Stimulated activated CD8-positive, alpha-beta memory T cell treated with anti-CD3 and anti-CD28 coated beads, Interleukin-4, amount 100 ng/mL, for 4 hours (primary cell): ENCODE data around the gene VSX2.

Source experiments
- DNase-seq, 2 donors: peaks; one replicate each; pipeline ENCODE4 v3.0.0-alpha.2; 2020; ENCODE audit warnings: low read depth in 2 of 2, low spot score in 1 of 2

VSX2 gene

DNA sequence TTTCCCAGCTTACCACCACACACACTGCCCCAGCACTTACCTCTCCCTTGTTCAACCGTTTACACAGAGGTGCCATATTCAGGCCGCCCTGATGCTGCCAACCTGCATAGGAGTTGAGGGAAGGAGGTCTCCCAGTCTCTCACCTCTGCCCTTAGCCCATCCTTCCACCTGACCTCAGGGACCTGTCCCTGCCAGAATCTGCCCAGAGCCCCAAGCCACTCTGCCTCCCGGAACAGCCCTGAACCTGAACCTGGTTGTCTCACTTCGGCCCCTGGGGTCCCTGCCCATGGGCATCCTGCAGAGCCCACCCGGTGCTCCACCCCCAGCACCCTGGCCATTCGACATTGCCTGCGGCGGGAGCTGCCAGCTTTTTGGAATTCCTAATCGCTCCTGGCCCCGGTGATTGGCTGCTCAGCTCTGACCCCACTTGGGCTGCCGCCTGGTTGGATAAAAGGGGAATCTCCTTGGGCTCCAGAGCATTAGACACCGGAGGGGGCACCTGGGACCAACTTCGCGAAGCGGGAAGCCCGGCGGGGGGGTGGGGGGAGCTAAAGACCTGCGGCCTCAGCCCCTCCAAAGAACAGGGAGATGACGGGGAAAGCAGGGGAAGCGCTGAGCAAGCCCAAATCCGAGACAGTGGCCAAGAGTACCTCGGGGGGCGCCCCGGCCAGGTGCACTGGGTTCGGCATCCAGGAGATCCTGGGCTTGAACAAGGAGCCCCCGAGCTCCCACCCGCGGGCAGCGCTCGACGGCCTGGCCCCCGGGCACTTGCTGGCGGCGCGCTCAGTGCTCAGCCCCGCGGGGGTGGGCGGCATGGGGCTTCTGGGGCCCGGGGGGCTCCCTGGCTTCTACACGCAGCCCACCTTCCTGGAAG is at the start of gene VSX2:
Gene VSX2 (plus strand): TSS at position 476 of the 874 bp plus-strand sequence. CDS start 113 bp downstream, at position 589.
- DNase-seq = no peak

DNA sequence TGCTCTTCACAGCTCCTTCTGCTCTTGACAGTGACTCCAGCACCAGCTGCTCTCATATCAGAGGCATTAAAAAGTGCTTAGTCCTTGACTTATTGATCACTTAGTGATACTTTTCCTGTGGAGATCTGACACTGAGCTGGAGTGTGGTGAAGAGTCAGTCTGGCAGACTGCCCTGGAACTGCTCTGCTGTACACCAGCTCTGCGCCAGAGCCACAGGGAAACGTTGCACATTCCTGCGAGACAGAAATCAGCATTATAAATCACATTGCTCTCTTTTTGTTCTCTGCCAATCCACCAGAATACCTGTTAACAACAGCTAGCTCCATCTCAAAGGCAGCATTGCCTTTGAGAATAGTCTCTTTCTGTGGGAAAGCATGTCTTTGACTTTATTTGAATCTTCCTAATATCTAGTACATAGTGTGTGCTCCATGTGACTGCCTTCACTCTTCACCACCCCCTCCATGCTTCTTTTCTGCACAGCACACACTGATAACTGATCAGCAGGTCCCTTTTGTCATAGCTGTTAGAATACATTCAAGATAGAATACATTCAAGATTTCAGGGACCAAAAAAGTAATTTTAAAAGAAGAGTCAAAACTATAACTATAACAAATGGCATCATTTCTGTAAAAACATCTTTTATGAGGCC is 48.2 kb upstream of the VSX2 start:
- DNase-seq = no peak

DNA sequence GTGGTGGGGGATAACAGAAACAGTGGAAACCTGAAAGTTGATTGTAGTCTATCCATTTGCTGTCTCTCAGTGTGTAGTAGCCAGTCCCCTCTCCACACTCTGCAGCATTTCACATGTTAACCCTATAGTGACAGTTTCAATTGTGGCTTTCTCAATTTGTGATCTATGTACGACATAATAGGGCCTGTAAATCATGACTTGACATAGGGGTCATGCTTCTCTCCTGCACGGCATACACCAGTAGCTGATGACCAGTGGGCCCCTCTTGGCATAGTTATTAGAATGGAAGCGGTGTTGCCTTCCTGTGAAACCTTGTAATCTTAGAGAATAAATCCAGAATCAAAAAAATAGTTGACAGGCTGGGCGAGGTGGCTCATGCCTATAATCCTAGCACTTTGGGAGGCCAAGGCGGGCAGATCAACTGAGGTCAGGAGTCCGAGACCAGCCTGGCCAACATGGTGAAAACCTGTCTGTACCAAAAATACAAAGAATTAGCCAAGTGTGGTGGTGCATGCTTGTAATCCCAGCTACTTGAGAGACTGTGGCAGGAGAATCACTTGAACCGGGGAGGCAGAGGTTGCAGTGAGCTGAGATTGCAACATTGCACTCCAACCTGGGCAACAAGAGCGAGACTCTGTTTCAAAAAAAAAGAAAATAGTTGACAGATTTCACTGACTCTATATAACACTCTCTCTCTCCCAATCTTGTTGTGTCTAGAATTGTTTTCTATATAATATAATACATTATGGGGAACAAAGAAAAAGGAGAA is 44.6 kb upstream of the VSX2 start:
- DNase-seq = no peak

DNA sequence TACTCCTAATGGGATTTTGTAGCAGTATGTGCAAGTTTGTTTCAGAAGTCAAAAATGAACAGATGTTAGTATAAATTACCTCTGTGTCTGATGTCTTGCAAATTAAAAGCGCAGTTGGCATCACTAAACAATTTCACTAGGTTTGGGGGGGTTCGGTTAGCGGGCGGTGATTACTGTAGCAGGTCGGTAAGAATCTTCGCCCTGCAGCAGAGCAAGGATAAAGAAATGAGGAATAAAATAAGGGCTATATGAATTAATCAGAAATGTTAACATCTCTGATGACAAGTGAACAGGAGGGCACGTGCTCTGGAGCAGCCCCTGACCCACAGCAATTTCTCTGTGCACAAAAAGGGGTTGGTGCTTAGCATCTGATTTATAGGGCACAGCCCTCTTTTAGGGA is 43.6 kb upstream of the VSX2 start:
- DNase-seq = no peak

DNA sequence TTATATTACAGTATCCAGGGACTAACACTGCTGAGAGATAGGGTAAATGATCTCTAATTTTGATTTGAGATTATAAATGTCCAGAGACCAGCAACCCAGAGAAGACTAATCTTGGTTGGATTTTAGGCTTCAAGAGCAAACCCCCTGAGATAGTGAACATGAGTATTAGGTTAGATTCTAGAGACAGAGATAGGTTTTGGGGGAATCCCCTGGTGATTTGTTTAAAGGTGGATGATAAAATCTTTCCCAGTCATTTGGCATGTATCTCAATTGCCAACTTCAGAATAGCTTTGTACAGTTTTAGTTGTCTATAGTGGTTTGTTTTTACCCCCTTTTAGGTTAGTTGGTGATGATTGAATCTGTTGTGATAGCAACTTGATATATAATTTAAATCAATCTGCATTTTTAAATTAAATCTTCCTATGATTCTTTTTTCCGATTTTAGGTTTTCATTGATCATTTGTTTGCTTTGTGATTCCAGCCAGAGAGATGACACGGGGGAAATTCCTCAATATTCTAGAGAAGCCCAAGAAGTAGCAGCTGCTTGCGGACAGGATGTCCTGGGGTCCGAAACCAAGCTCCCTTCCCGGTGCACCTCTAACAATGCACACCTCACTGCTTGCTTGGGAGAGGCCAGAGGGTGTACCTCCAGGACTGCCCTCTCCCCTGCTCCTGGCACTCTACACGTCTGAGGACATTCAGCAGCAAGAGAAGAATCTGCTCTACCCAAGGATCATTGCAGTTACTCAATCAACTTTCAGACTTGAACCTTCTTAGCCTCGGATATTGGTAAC is 40.6 kb upstream of the VSX2 start:
- DNase-seq = no peak

DNA sequence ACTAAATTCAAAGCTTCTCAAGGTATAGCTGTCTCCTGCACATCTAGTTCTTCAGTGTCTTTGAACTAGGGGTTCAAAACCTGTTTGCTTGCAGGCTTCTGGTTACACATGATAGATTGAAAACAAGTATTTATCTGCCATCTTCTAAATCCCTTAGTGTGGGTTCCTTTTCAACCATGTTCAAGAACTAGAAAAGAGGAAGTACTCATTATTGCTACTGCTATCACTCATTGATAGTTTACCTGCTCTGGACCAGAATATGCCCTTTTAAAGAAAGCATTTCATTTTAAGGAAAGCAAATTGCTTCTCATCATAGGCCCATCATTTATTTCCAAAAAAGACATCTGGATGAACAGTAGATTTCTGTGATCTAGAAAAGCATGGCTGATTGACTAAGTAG is 37.1 kb upstream of the VSX2 start:
- DNase-seq = no peak

DNA sequence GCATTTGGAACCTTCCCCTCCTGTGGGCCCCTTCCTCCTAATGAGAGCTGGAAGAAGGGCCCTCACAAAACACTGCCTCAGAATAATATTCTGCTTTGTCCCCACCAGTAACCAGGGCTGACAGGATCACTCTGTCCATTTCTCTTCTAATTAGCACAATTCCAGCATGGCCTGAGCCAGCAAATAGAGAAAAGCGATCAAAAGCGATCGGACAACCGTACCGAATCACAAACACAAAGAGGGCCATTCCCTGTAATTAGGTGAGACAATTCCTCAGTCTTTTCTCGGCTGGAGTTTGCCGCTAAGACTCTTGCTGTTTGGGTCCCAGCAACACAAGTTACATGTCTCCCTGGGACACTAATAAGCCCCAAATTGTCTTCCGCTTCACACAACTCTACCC is 35.6 kb upstream of the VSX2 start:
- DNase-seq = no peak

DNA sequence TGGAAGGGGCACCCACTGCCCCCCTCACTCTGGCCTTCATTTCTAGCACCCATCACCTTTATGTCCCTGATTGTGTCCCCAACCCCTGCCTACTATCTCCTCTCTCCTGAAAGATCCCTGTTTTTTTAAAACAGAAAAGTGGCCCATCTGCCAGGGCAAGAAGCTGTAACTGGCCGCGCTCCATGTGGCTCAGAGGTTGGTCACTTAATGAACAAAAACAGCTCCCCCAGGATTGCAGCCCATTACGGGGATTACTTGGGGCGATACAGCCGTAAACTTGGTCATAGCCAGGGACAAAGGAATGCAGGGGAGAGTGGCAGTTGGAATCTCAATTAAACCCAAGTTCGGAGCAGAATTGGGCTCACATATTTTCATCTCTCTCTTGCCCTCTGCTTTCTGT is 34.8 kb upstream of the VSX2 start:
- DNase-seq = no peak

DNA sequence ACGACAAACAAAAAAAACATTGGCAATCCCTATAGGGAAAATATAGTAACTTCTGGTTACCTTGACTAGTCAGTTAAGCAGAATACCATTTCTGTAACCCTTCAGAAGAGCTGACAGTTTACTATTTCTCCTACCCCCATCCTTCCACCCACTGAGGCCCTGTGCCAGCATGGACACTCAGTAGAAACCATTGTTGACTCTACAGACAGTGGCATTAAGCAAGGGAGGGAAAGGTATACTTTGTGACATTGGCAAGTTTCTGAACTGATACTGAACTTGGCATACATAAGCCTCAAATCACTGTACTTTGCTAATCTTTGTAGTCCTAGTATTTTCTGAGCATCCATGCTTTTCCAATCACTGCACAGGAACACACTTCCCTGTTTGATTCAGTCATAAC is 33.4 kb upstream of the VSX2 start:
- no peak for DNase-seq

DNA sequence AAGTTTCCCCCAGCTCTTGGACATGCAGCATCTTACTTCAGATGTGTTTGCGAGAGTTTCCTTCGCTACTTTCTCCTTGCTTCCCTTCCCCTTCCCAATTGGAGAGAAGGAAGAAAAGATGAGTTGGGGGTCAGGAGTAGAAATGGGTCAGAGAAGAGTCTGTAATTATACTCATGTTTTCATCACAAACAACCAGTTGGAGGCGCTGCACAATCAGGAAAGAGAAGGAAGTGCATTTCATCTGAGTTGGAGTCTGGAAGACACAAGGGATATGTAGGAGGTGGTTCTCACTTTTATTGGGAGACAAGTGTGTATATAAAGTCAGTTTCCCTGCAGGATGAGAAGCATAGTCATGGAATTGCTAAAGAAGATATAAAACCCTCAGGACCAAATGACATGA is 31.3 kb upstream of the VSX2 start:
- no peak for DNase-seq

DNA sequence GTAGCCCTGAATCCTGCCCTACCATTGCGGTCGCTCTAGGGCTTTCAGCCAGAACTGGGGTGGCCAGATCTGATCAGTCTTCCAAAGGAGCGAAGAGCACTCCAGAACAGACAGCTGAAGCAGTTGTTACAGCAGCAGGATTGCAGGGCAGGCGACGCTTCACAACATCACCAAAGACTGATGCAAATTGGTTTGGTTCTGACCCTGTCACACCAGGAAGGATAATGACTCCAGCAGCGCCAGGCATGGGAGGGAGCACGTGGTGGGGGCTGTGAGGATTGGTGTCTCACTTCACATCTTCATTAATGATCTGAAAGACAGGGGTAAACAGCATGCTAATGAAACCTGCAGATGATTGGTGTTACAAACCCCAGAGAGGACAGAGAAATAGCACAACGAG is 30.6 kb upstream of the VSX2 start:
- no peak for DNase-seq

DNA sequence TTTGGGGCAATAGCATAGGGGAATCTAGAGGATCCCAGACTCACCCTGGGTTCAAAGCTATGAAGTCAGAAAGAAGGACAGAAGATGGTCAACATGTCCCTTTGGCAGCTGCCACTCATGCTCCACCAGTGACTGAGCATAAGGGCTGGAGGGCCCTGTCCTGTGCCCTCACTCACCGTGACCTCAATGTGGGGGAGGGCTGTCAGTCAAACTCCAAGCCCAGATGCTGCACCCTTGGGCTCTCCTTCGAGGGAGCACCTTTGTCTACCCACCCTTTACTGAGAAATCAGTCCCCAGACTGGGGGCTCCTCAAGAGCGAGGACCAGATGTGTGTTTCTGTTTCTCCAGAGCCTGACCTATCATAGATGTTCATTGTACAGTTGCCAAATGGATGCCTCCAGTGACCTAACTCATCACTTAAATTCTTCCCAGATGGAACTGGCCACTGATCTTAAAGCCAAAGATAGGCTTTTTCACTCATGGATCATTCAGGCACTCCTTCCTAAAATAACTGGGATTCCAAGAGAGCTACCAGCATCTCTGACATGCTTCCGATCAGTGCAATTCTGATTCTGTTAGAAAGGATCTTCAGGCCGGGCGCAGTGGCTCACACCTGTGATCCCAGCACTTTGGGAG is 27.2 kb upstream of the VSX2 start:
- no peak for DNase-seq

DNA sequence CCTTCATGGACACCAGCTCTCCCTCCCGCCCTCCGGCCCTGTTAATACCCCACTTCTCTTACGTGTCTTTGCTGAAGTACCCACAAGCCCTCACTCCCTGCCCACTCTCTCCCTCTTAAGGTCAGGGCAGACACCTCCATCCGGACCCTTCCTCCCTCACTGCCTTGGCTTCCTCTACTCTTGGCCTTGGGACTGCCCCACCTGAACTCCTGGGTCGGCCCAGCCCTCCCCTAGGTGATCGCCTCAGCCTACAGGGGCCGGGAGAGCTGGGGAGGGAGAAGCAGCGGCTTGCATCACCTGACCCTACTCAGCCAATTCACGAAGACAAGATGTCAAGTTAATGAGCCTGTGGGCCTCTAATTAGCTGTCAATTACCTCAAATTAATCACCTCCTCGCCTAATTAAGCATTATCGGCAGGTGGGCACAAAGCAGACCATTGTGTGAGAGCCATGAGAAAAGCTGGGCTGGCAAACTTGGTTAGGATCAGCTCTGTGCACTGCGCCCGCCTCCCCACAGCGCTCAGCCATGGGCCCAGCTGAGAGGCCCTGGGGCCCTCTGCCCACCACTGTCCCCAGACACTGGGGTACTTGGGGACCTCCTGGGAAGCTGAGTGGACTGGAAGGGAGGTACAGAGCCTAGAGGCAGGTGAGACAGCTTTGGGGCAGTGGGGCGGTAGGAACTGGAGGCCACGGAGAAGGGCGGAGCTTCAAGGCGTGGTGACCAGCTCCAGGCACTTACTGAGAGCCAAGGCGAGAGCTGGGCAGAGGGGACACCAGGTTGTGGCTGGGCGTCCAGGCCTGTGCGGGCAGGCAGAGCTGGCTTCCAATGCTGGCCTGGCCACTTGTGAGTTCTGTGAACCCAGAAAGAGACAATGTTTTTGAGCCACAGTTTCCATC is 25.1 kb upstream of the VSX2 start:
- no peak for DNase-seq

DNA sequence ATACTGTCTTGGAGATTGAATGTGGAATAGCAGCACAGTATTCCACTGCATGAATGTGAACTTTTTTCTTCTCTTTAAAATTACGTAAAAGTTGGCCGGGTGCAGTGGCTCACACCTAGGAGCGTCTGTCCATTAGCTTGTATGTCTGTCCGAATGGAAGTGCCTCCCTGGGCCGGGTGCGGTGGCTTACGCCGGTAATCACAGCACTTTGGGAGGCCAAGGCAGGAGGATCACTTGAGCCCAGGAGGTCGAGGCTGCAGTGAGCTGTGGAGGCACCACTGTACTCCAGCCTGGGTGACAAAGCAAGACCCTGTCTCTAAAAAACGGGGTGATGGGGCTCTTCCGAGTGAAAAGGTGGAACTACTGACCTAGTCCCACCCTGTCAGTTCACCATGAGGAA is 22.6 kb upstream of the VSX2 start:
- DNase-seq = no peak

DNA sequence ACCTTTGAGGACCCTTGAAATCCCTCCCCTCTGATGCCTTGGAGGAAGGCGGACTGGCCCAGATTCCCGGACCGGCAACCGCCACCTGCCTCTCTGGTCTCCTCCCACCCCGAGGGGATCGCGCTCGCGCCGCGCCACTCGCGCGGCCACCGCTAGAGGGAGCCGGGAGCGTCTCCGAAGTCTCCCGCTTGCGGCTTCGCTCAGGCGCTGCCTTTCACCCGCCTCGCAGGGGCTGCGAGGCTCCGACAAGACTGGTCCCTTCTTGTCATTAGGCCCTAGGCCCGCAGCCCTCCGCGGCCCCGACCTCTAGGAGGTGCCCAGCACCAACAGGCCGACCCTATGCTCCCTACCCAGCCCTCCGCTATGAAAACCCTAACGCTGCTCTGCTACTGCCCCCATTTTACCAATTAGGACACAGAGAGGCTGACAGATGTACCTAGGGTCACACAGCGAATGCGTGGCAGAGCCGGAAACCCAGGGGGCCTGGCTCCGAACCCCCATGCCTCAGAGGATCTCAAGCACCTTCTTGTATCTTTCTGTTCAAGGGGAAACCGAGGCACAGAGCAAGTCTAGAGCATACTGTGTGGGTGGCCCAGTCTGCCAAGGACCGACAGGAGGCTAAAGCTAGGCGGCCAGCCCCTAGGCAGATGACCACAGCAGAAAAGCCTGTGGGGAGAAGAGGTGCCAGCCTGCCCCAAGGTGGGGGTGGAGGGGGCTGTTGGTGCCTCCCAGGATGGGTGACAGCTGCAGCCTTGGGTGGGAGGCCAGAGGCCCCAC is 21.4 kb upstream of the VSX2 start:
- DNase-seq = peak; percentile 39 to 49

DNA sequence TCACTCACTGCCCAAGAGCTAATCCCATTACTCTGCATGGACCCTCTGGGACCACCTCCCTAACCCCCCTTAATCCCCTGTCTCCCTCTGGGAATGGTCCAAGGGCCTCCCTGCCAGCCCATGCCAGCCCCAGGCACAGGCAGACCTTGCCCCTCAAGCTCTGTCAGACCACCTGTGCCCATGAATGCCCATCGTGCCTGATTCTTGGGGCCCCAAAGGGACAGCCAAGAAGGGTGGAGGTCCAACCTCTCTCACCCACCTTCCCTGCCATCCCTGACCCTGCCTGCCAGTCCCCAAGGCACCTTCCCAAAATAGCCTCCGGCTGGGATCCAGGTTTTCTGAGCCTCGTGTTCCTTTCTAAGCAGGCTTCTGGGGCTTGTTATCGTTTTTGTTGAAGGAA is 20.8 kb upstream of the VSX2 start:
- DNase-seq = no peak

DNA sequence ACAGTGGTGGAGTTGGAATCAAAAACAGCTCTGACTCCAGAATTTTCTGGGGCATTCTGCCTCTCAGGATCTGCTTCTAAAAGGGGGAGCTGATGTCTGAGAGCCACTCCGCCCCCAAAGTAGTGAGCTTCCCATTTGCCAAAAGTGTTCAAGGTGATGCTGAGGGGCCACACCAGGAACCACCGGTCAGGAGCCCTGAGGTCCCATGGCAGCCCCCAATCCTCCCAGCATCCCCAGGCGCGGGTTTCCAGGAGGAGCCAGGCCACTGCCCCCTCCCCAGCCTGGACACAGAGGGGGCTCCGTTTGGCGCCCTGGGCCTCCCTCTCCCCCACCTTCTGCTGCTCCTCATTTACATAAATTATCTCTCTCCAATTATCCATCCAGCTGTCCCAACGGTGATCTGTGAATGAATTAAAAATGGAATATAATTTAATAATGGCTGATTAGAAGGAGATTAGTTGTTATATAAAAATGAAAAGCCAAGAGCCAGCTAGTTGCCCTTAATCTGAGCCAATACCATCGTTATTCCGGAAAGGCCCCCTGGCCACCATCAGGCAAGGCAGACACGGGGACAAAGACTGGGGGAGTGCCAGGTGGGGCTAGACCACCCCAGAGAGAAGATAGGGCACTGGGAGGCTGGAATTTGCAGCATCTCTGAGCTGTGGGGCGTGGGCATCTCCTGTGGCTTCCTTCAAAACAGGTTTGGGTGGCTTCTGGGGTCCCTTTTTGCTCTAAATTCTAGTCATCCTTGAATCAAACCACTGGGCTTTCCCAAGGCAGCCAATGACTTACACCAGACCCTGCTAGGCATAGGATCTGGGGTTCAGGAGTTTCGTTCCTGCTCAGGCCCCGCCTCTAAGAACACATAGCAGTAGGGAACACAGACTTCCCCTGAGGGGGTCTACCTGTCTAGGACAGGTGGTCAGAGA is 19.7 kb upstream of the VSX2 start:
- DNase-seq = no peak

DNA sequence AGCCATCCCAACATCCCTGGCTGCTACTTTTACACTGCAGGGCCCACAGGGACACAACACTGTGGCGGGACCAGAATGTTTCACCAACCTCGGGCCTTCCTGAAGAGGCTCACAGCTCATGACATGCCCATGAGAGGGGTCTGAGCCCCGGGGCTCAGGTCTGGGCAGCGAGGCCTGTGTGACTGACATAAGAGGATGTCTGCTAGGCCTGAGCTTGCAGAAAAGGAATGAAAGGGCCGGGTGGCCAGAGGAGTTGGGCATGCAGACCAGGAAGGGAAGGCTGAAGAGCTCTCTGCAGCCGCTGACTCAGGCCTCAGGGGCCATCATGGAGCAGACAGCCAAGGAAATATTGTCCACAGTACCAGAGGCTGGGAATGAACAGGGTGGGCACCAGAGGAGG is 18.3 kb upstream of the VSX2 start:
- no peak for DNase-seq
